ENCODE results near the gene IL1RAPL1. TPM values are rescaled to one million over a fixed set of nuclear protein-coding genes. Genes with fewer than 3 reads are reported as not detected.

The IL1RAPL1 gene
- polyA plus RNA-seq, 2 of the 4 experiments (the other 2 are of a cell fraction) = not detected

GRCh38 chrX:29648161-29648560, 1060.9 kb downstream of the IL1RAPL1 start:
- TF ChIP-seq RNF2 (IDR thresholded peaks at IDR 0.05; ENCODE audit: borderline replicate concordance, low read depth) (no peak), MAFK (IDR thresholded peaks at IDR 0.05; ENCODE audit: partially characterized antibody) (no peak), NFE2L2 (conservative IDR thresholded peaks at IDR 0.05; ENCODE audit: low read length) (no peak), MAZ (IDR thresholded peaks at IDR 0.05; ENCODE audit: borderline replicate concordance, low read depth, low read length) (no peak), ESRRA (IDR thresholded peaks at IDR 0.05; ENCODE audit: borderline replicate concordance, low read length) (no peak), HOXB5 (CRISPR knock-in tag; IDR thresholded peaks at IDR 0.05) (no peak)
- Histone ChIP-seq H3K4me1 (0 out of 3 replicates have a peak, but pooled peaks cover 4% of the 10 kb centered on the region), H3K4me2 (no peak overlapping the region), H3K4me3 (no peak overlapping the region), H3K27ac (no peak overlapping the region), H3K9me3 (no peaks in the 10 kb centered on the region)
- DNase-seq (ENCODE audit: low read depth in 1 of 2, low spot score in 1 of 2) (no peak), FAIRE-seq (no peak), ATAC-seq (no peak)
- POLR2A ChIA-PET = no interaction called here
- WGBS (ENCODE audit: missing lambda C conversion rate) = 100% methylated on average over 1 of the region's 1 CpG
- CTCF ChIA-PET = interaction anchor here (1.4 kb wide), 1 partner anchor 10 kb away, joined by 4 read pairs; no protein-coding TSS in a partner anchor

GRCh38 chrX:29652484-29652883, 1065.2 kb downstream of the IL1RAPL1 start:
- Histone ChIP-seq H3K4me2 (no peak overlapping the region), H3K9me3 (no peaks in the 10 kb centered on the region), H3K4me3 (no peak overlapping the region), H3K4me1 (0 out of 3 replicates have a peak, but pooled peaks cover 4% of the 10 kb centered on the region), H3K27ac (no peak overlapping the region)
- 14% methylated on average over 1 of the region's 1 CpG for WGBS (ENCODE audit: missing lambda C conversion rate)
- ATAC-seq (no peak), DNase-seq (ENCODE audit: low read depth in 1 of 2, low spot score in 1 of 2) (no peak), FAIRE-seq (peak; percentile 96)
- TF ChIP-seq NR3C1 (IDR thresholded peaks at IDR 0.05) (no peak), CHD4 (IDR thresholded peaks at IDR 0.05; ENCODE audit: borderline replicate concordance) (no peak), HOXB13 (CRISPR knock-in tag; IDR thresholded peaks at IDR 0.05; ENCODE audit: low read depth) (no peak), POLR2A (IDR thresholded peaks at IDR 0.05; ENCODE audit: low read length) (no peak)
- POLR2A ChIA-PET = no interaction called here
- CTCF ChIA-PET = no interaction called here

- DNase-seq (ENCODE audit: low read depth in 1 of 2, low spot score in 1 of 2) (no peak), ATAC-seq (no peak), FAIRE-seq (no peak)
- ChIA-PET CTCF (no interaction called here), POLR2A (no interaction called here)
- Histone ChIP-seq H3K9me3 (no peaks in the 10 kb centered on the region), H3K4me2 (no peak overlapping the region), H3K4me1 (0 out of 3 replicates have a peak, but pooled peaks cover 4% of the 10 kb centered on the region), H3K27ac (no peak overlapping the region), H3K4me3 (no peak overlapping the region)
- TF ChIP-seq NPAS2 (CRISPR knock-in tag; IDR thresholded peaks at IDR 0.05; ENCODE audit: borderline replicate concordance) = no peak
- peak; percentile 95 for TF ChIP-seq ZC3H11A (IDR thresholded peaks at IDR 0.05)
Measured at GRCh38 chrX:29653721-29654120, 1066.5 kb downstream of the IL1RAPL1 start.

- DNase-seq (ENCODE audit: low read depth in 1 of 2, low spot score in 1 of 2) (no peak), FAIRE-seq (no peak), ATAC-seq (no peak)
- Histone ChIP-seq H3K4me1 (peaks cover 24% of the 10 kb centered on the region), H3K4me2 (no peak overlapping the region), H3K9me3 (no peaks in the 10 kb centered on the region), H3K27ac (peak overlapping the region in 1 of 2 experiments; percentile 73; a peak in 3 of 6 replicates), H3K4me3 (no peak overlapping the region)
- ChIA-PET POLR2A (no interaction called here), CTCF (no interaction called here)
- 89% methylated on average over 4 of the region's 4 CpGs for WGBS (ENCODE audit: missing lambda C conversion rate)
- TF ChIP-seq HMGXB4 (CRISPR knock-in tag; IDR thresholded peaks at IDR 0.05; ENCODE audit: borderline replicate concordance) = no peak
- TF ChIP-seq ZNF302 (CRISPR knock-in tag; IDR thresholded peaks at IDR 0.05) = no peak
- no peak for TF ChIP-seq NFE2L2 (conservative IDR thresholded peaks at IDR 0.05; ENCODE audit: low read length)
- no peak for TF ChIP-seq USF2 (IDR thresholded peaks at IDR 0.05)
Measured at GRCh38 chrX:29659911-29660310, 1072.7 kb downstream of the IL1RAPL1 start.

- DNase-seq (ENCODE audit: low read depth in 1 of 2, low spot score in 1 of 2) (peak in 1 of 2 experiments; percentile 9), ATAC-seq (no peak)
Measured at GRCh38 chrX:29661290-29661689, 1074.0 kb downstream of the IL1RAPL1 start.

More at GRCh38 chrX:29661290-29661689, 1074.0 kb downstream of the IL1RAPL1 start:
- Histone ChIP-seq H3K27ac (peak overlapping the region; percentile 84 to 98), H3K4me1 (peaks cover 24% of the 10 kb centered on the region), H3K9me3 (no peaks in the 10 kb centered on the region), H3K4me3 (no peak overlapping the region), H3K4me2 (peak overlapping the region; percentile 95)
- POLR2A ChIA-PET = no interaction called here
- peak; percentile 92 for FAIRE-seq
- TF ChIP-seq BCL3 (IDR thresholded peaks at IDR 0.05) (no peak), MAX (IDR thresholded peaks at IDR 0.05) (no peak), CBX8 (IDR thresholded peaks at IDR 0.05) (no peak), NFE2L2 (conservative IDR thresholded peaks at IDR 0.05; ENCODE audit: low read length) (no peak), FOXS1 (CRISPR knock-in tag; IDR thresholded peaks at IDR 0.05) (no peak), FOSL2 (IDR thresholded peaks at IDR 0.05) (no peak), FOSL2 (CRISPR knock-in tag; IDR thresholded peaks at IDR 0.05) (peak; percentile 88), TFCP2L1 (CRISPR knock-in tag; IDR thresholded peaks at IDR 0.05) (no peak)
- CTCF ChIA-PET = no interaction called here
